GM18909 (cell line): ENCODE data around the gene BEST4.
"Not testable (repeated sequence)": the region's sequence is repeated elsewhere in the genome, so short reads cannot be mapped to it uniquely, and the experiment has no call there.

Source experiments
- ATAC-seq: cut with Tn5 transposase; IDR thresholded peaks from one replicate; pipeline ENCODE4 v1.9.1; 2021; ENCODE audit warnings: mild to moderate bottlenecking; ENCODE audit not compliant: unreplicated experiment, poor library complexity

The BEST4 gene

GRCh38 chr1:44788120-44788860 is at the start of gene BEST4:
Gene BEST4 (minus strand): TSS chr1:44788170. CDS start chr1:44787705, 465 bp downstream.
- no peak for ATAC-seq

DNA sequence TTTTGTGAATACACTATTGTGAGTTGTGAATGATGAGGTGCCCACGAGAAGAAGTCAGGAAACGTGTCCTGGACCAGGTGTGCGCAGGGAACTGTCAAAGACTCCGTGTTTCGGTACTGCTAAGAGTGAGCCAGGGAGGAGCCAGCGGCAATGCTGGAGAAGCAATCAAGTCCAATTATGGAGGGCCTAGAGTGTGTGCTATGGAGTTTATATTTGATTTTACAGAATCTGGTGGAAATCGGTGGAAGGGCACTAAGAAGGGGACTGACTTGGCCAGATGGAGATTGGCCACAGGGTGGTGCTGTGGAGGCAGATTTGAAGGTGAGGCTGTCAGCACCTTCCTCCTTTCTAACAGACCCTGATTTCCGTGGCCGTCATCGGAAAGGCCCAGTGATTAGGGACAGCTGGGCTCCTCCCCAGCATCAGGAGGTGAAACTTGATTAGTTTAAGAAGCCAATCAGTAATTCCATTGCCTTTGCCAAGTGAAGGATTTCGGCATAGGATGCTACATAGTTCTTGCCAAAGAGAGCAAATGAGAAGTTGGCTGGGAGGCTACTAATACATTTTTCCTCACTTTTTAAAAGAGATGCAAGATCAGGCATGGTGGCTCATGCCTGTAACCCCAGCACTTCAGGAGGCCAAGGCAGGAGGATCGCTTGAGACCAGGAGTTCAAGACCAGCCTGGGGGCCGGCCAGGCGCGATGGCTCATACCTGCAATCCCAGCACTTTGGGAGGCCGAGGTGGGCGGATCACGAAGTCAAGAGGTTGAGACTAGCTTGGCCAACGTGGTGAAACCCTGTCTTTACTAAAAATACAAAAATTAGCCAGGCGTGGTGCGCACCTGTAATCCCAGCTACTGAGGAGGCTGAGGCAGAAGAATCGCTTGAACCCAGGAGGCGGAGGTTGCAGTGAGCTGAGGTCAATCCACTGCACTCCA is 48.0 kb upstream of the BEST4 start:
- peak; percentile 58 for ATAC-seq

GRCh38 chr1:44834328-44834727 is 46.4 kb upstream of the BEST4 start:
- ATAC-seq: no peak

DNA sequence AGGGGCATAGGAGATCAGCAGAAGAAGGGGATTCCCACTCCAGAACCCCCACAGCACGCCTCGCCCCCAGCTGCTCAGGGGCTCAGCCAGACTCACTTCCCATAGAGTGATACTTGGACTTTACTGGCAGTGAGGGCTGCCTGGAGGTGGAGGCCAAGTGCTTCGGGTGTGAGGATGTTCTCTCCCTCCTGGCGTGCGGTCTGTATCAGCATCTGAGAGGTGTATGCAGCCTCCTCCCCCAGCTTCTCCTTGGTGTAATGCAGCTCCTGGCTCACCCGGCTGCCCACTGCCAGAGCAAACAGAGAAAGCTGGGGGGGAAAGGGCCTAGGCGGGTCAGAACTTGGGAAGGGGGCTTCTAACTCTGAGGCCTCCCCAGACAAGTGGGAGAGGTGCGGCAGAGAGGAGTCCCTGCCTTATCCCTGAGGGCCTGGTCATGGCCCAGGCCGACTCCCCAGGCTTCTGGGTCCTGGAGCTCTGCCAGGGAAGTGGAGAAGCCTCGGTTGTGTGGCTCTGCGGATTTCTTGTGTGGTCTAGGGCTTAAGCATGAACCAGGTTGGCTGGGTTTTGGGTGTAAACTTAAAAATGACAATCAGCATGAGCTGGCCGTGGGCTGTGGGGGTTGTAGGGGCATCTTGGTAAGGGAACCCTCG is 44.2 kb upstream of the BEST4 start:
- no peak for ATAC-seq

GRCh38 chr1:44831516-44831915 is 43.5 kb upstream of the BEST4 start:
- no peak for ATAC-seq

DNA sequence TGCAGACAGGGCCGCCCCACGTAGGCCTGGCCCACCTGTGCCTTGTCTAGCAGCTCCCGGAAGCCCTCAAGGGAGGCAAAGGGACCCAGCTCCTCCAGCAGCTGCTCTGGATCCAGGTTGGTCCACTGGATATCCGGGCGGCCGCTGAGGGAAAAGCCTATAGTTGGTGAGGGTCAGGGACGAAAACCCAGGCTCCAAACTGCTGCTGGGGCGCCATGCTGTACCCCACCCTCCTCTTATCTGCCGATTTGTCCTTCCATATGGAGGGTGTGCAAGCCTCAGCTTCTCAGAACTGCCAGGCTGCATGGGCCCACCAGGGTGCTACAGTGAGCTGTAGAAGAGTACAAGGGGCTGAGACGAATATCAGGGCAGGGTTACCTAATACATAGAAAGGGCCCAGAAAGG is 42.9 kb upstream of the BEST4 start:
- ATAC-seq: no peak

GRCh38 chr1:44829506-44830384 is 41.8 kb upstream of the BEST4 start:
- no peak for ATAC-seq

- no peak for ATAC-seq
Observed at GRCh38 chr1:44828841-44829440, 41.0 kb upstream of the BEST4 start.

GRCh38 chr1:44828003-44828651 is 40.2 kb upstream of the BEST4 start:
- ATAC-seq: no peak

- ATAC-seq: no peak
Observed at GRCh38 chr1:44827197-44828002, 39.4 kb upstream of the BEST4 start.

- ATAC-seq: no peak
Observed at GRCh38 chr1:44826375-44827196, 38.6 kb upstream of the BEST4 start.

GRCh38 chr1:44824392-44824791 is 36.4 kb upstream of the BEST4 start:
- not testable (repeated sequence) for ATAC-seq

GRCh38 chr1:44822981-44823451 is 35.0 kb upstream of the BEST4 start:
- ATAC-seq: no peak

DNA sequence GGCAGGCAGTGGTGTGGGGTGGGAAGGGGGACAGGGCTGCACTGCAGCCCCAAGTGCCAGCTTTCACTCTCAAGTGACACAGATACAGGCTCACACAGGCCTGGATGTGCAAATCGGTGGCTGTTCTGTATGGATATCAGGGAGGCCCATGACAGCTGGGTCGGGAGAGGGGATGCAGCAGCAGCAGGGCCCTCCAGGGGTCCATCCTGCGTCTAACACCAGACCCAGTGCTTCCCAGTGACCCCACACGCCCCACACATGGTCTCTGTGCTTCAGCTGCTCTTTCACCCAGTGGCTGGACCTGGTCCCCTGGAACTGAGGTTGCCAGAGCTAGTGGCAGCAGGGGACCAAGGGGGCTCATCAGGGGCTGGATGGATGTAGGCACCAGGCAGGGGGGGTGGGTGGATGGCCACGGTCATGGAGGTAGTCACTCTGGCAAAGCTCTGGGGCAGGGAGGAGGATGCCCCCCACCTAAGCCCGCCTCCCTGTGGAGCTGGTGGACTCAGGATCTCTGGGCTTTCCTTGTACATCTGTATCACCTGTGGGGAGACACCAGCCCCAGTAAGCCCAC is 34.2 kb upstream of the BEST4 start:
- no peak for ATAC-seq

GRCh38 chr1:44821240-44821715 is 33.3 kb upstream of the BEST4 start:
- ATAC-seq: no peak

DNA sequence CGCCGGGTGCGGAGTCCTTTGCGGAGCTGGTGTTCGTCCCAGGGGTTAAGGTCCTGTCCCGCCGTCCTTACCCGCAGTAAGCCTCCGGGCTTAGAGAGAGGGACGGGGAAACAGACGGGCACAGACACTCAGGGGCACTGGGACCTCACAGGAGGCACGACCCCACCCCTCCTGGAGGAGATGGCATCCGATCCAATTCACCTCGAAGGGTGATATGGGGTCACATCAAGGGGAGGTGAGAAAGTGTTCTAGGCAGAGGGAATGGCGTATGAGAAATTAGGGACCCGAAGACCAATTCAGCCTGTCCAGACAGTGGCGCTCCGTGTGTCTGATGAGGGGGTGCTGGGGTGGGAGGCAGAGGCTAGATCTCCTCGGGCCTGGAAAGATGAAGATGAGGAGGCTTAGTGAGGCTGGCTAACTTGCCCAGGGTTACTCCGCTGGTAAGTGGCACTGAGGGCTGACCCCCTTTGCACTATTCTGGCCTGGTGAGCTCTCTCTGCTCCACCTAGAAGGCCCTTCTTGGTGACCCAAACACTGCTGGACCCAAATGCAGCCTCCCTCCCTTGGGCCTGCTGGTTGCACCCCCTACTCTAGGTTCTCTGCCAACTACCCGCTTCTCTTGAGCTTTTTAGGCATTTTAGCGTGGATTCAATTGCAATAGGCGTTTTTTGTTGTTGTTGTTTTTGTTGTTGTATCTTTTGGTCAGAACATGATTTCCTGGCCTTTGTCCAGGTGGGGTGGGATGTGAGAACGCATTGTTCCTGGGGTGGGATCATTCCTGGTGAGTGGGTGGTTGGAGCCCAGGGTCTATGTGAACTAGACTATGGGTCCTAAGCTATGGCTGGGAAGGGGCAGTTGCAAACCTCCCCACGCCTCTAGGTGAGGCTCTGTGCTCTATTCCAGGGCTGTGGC is 32.6 kb upstream of the BEST4 start:
- peak; percentile 8 for ATAC-seq
